Activated CD4-positive, alpha-beta memory T cell treated with anti-CD3 and anti-CD28 coated beads, Interleukin-2, amount 10 ng/mL, durations not matched to agents 7 days and 5 days (primary cell): ENCODE measurements around the gene GABARAP. TPM values are rescaled to one million over a fixed set of nuclear protein-coding genes. Genes with fewer than 3 reads are reported as not detected.

Experiments used
- CTCF ChIA-PET: fragments of 350-600 bp; sonication (Branson Sonifier 250); formaldehyde crosslinking; loops from one replicate; lab custom pipeline; 2021; ENCODE audit warnings: antibody characterized with exemption, inconsistent platforms; lab: Charles Lee
- POLR2A ChIA-PET: fragments of 350-600 bp; sonication (Branson Sonifier 250); formaldehyde crosslinking; loops from one replicate; lab custom pipeline; 2021; ENCODE audit warnings: antibody characterized with exemption; lab: Charles Lee
- DNase-seq: peaks from one replicate; pipeline ENCODE4 v3.0.0-alpha.2; 2020
- H3K27ac Mint-ChIP-seq: one replicate; pipeline ENCODE4 v1.8.0; 2021; ENCODE audit warnings: mild to moderate bottlenecking, mixed read lengths
- H3K27me3 Mint-ChIP-seq: one replicate; pipeline ENCODE4 v1.8.0; 2021; ENCODE audit warnings: mixed read lengths
- H3K36me3 Mint-ChIP-seq: one replicate; pipeline ENCODE4 v1.8.0; 2021; ENCODE audit warnings: low read depth, mixed read lengths
- H3K4me1 Mint-ChIP-seq: one replicate; pipeline ENCODE4 v1.8.0; 2021; ENCODE audit warnings: mixed read lengths
- H3K4me3 Mint-ChIP-seq: one replicate; pipeline ENCODE4 v1.8.0; 2021; ENCODE audit warnings: mild to moderate bottlenecking, mixed read lengths
- H3K9me3 Mint-ChIP-seq: one replicate; pipeline ENCODE4 v1.8.0; 2021; ENCODE audit warnings: mixed read lengths
- total RNA-seq, 2 experiments: library from RNA; stranded (reverse); gene quantifications; one replicate each; pipeline ENCODE4 v1.2.3, GENCODE V29; 2021

Gene GABARAP
- total RNA-seq, 2 experiments from 2014 or later: 303 to 313 TPM

- Mint-ChIP-seq H3K36me3 (no peaks in the 10 kb centered on the region), H3K27ac (peak overlapping the region; percentile 16), H3K9me3 (no peaks in the 10 kb centered on the region), H3K4me3 (no peak overlapping the region), H3K4me1 (peaks cover 32% of the 10 kb centered on the region), H3K27me3 (peaks cover 17% of the 10 kb centered on the region)
- ChIA-PET CTCF (no interaction called here), POLR2A (interaction anchor here (1.3 kb wide), 1 partner anchor 30 kb away, joined by 4 read pairs; no protein-coding TSS in a partner anchor)
- no peak for DNase-seq
Measured at GRCh38 chr17:7207120-7208001, 34.9 kb downstream of the GABARAP start.

GRCh38 chr17:7205561-7205960, 36.7 kb downstream of the GABARAP start:
- CTCF ChIA-PET: interaction anchor here (0.8 kb wide), 1 partner anchor 15 kb away, joined by 5 read pairs; no protein-coding TSS in a partner anchor

GRCh38 chr17:7204828-7205461, 37.3 kb downstream of the GABARAP start:
- Mint-ChIP-seq H3K27ac (peak overlapping the region; percentile 76), H3K4me3 (peak overlapping the region; percentile 70), H3K36me3 (no peaks in the 10 kb centered on the region), H3K4me1 (peaks cover 32% of the 10 kb centered on the region), H3K27me3 (peaks cover 6% of the 10 kb centered on the region), H3K9me3 (no peaks in the 10 kb centered on the region)
- DNase-seq: peak; percentile 93
- ChIA-PET CTCF (interaction anchor here (1.1 kb wide), 1 partner anchor 16 kb away, joined by 3 read pairs; no protein-coding TSS in a partner anchor), POLR2A (no interaction called here)

More at GRCh38 chr17:7205561-7205960, 36.7 kb downstream of the GABARAP start:
- peaks cover 11% of the 10 kb centered on the region for H3K27me3 Mint-ChIP-seq
- peak overlapping the region; percentile 70 for H3K4me3 Mint-ChIP-seq
- H3K9me3 Mint-ChIP-seq: no peaks in the 10 kb centered on the region
- peaks cover 32% of the 10 kb centered on the region for H3K4me1 Mint-ChIP-seq
- POLR2A ChIA-PET: interaction anchor here (1.0 to 1.5 kb wide), 2 partner anchors 160 to 170 kb away, joined by 3 read pairs; partner anchors contain the start of gene SLC16A13
- no peak for DNase-seq
- peak overlapping the region; percentile 76 for H3K27ac Mint-ChIP-seq
- H3K36me3 Mint-ChIP-seq: no peaks in the 10 kb centered on the region

GRCh38 chr17:7204336-7204735, 37.9 kb downstream of the GABARAP start:
- peak; percentile 31 for DNase-seq
- Mint-ChIP-seq H3K27ac (peak overlapping the region; percentile 76), H3K9me3 (no peaks in the 10 kb centered on the region), H3K36me3 (no peaks in the 10 kb centered on the region), H3K4me3 (peak overlapping the region; percentile 70), H3K27me3 (peaks cover 4% of the 10 kb centered on the region), H3K4me1 (peaks cover 32% of the 10 kb centered on the region)
- CTCF ChIA-PET: interaction anchor here (1.1 kb wide), 1 partner anchor 17 kb away, joined by 3 read pairs; no protein-coding TSS in a partner anchor
- POLR2A ChIA-PET: no interaction called here

GRCh38 chr17:7203391-7203790, 38.9 kb downstream of the GABARAP start:
- Mint-ChIP-seq H3K36me3 (no peaks in the 10 kb centered on the region), H3K27ac (no peak overlapping the region), H3K9me3 (no peaks in the 10 kb centered on the region), H3K27me3 (peaks cover under 1% of the 10 kb centered on the region), H3K4me3 (no peak overlapping the region), H3K4me1 (peaks cover 32% of the 10 kb centered on the region)
- DNase-seq: no peak
- ChIA-PET POLR2A (no interaction called here), CTCF (interaction anchor here (1.1 kb wide), 1 partner anchor 16 kb away, joined by 3 read pairs; the partner anchor contains the start of gene DLG4)

GRCh38 chr17:7196651-7197401, 45.4 kb downstream of the GABARAP start:
- Mint-ChIP-seq H3K9me3 (no peaks in the 10 kb centered on the region), H3K36me3 (no peaks in the 10 kb centered on the region), H3K27me3 (no peaks in the 10 kb centered on the region), H3K4me3 (no peak overlapping the region), H3K27ac (no peak overlapping the region), H3K4me1 (no peaks in the 10 kb centered on the region)
- POLR2A ChIA-PET: no interaction called here
- DNase-seq: no peak
- CTCF ChIA-PET: interaction anchor here (0.6 to 1.5 kb wide), 2 partner anchors 18 to 19 kb away, joined by 4 to 5 read pairs; no protein-coding TSS in a partner anchor

GRCh38 chr17:7195971-7196370, 46.3 kb downstream of the GABARAP start:
- DNase-seq: no peak
- no peak overlapping the region for H3K4me3 Mint-ChIP-seq
- no peaks in the 10 kb centered on the region for H3K36me3 Mint-ChIP-seq
- no peaks in the 10 kb centered on the region for H3K9me3 Mint-ChIP-seq
- CTCF ChIA-PET: interaction anchor here (1.5 kb wide), 1 partner anchor 18 kb away, joined by 4 read pairs; no protein-coding TSS in a partner anchor
- POLR2A ChIA-PET: no interaction called here
- no peaks in the 10 kb centered on the region for H3K27me3 Mint-ChIP-seq
- H3K27ac Mint-ChIP-seq: no peak overlapping the region
- no peaks in the 10 kb centered on the region for H3K4me1 Mint-ChIP-seq

GRCh38 chr17:7192271-7192937, 49.8 kb downstream of the GABARAP start:
- peaks cover 1% of the 10 kb centered on the region for H3K27me3 Mint-ChIP-seq
- H3K9me3 Mint-ChIP-seq: no peaks in the 10 kb centered on the region
- no peak overlapping the region for H3K4me3 Mint-ChIP-seq
- DNase-seq: no peak
- H3K27ac Mint-ChIP-seq: no peak overlapping the region
- ChIA-PET POLR2A (no interaction called here), CTCF (no interaction called here)
- no peaks in the 10 kb centered on the region for H3K4me1 Mint-ChIP-seq
- no peaks in the 10 kb centered on the region for H3K36me3 Mint-ChIP-seq

GRCh38 chr17:7191571-7192270, 50.5 kb downstream of the GABARAP start:
- ChIA-PET CTCF (no interaction called here), POLR2A (no interaction called here)
- Mint-ChIP-seq H3K36me3 (no peaks in the 10 kb centered on the region), H3K4me3 (no peak overlapping the region), H3K27me3 (peaks cover 1% of the 10 kb centered on the region), H3K27ac (no peak overlapping the region), H3K4me1 (peaks cover under 1% of the 10 kb centered on the region), H3K9me3 (no peaks in the 10 kb centered on the region)
- DNase-seq: peak; percentile 34

- Mint-ChIP-seq H3K4me1 (peaks cover 5% of the 10 kb centered on the region), H3K27me3 (peaks cover 1% of the 10 kb centered on the region), H3K9me3 (no peaks in the 10 kb centered on the region), H3K4me3 (no peak overlapping the region), H3K36me3 (no peaks in the 10 kb centered on the region), H3K27ac (no peak overlapping the region)
- ChIA-PET POLR2A (no interaction called here), CTCF (interaction anchor here (0.7 kb wide), 1 partner anchor 77 kb away, joined by 3 read pairs; no protein-coding TSS in a partner anchor)
- no peak for DNase-seq
Measured at GRCh38 chr17:7191069-7191468, 51.2 kb downstream of the GABARAP start.

GRCh38 chr17:7190276-7190917, 51.9 kb downstream of the GABARAP start:
- no peak for DNase-seq
- Mint-ChIP-seq H3K9me3 (no peaks in the 10 kb centered on the region), H3K4me3 (no peak overlapping the region), H3K27me3 (peaks cover 1% of the 10 kb centered on the region), H3K27ac (no peak overlapping the region), H3K4me1 (peaks cover 5% of the 10 kb centered on the region), H3K36me3 (no peaks in the 10 kb centered on the region)
- POLR2A ChIA-PET: no interaction called here
- CTCF ChIA-PET: interaction anchor here (0.7 to 2.0 kb wide), 2 partner anchors 13 to 77 kb away, joined by 3 to 9 read pairs; no protein-coding TSS in a partner anchor
